A549 (cell line): ENCODE data around the gene SAMD4B.

ENCODE experiments used
- CTCF ChIP-seq: fragments of >200 bp; sonication (Bioruptor Twin); formaldehyde crosslinking; IDR thresholded peaks from 3 replicates; pipeline ENCODE4 v1.5.1; 2016
- HDAC2 ChIP-seq: fragments of 200-600 bp; sonication (generic); IDR thresholded peaks from 2 replicates; pipeline ENCODE4 v1.6.1; 2016
- RAD21 ChIP-seq, 2 experiments: fragments of >200 bp in 1 of 2; sonication (Bioruptor Twin) in 1 of 2; formaldehyde crosslinking in 1 of 2; IDR thresholded peaks in 1 of 2; conservative IDR thresholded peaks in 1 of 2; 2 replicates in 1 of 2; 3 replicates in 1 of 2; pipeline ENCODE4 v1.6.1; 2012 to 2018; ENCODE audit warnings: inconsistent platforms in 1 of 2

DNA sequence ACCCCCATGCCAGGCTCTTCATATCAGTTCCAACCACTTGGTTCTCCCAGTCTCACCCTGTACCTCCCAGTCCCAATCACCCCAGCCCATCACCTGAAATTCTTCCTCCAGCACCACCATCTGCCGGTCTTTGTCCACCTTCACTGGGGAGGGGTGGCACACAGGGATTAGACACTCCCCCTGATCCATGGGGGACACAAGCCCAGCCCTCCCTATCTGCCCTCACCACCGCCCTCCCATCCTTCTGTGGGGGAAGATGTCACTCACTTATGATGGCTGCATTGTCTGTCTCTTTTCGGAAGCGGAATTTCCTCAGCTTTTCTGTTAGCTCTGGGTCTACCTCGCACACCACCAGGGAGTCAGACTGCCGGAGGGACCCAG is 7.1 kb upstream of the SAMD4B start:
- TF ChIP-seq HDAC2 (no peak), CTCF (no peak), RAD21 (conservative IDR thresholded peaks at IDR 0.05 in 1 of 2, IDR thresholded peaks at IDR 0.05 in 1 of 2) (no peak)
